Measurements from ENCODE around the gene KLF16.

Gene KLF16

GRCh38 chr19:1863638-1864479 is 480 bp upstream of the KLF16 start:
- Histone ChIP-seq H3K9me3 (ENCODE audit: low read length) (no peaks in the 10 kb centered on the region), H3K36me3 (ENCODE audit: insufficient read depth, low read length) (no peaks in the 10 kb centered on the region), H3K79me2 (ENCODE audit: insufficient read depth, low read length) (peaks cover 6% of the 10 kb centered on the region), H3K4me1 (ENCODE audit: insufficient read depth, low read length, severe bottlenecking) (peaks cover 28% of the 10 kb centered on the region), H2AFZ (ENCODE audit: low read length) (no peak overlapping the region), H3K27ac (ENCODE audit: low read depth, low read length, poor library complexity, severe bottlenecking) (peak overlapping the region; percentile 61), H4K20me1 (ENCODE audit: insufficient read depth, low read length) (no peaks in the 10 kb centered on the region), H3K9me2 (ENCODE audit: low read depth, low read length) (no peaks in the 10 kb centered on the region), H3F3A (ENCODE audit: insufficient read depth, low read length) (no peaks in the 10 kb centered on the region), H3K9ac (ENCODE audit: low read length) (peak overlapping the region; percentile 76), H3K4me2 (ENCODE audit: low read length) (peak overlapping the region; percentile 65), H3K27me3 (ENCODE audit: insufficient read depth, low read length) (peaks cover 6% of the 10 kb centered on the region; the same call in 1 of the 2 replicates), H3K4me3 (ENCODE audit: low read depth, low read length, poor library complexity, severe bottlenecking) (peak overlapping the region; percentile 65)
- TF ChIP-seq CTCF (IDR thresholded peaks at IDR 0.05; ENCODE audit: low read length) (no peak), EZH2 (IDR thresholded peaks at IDR 0.05; ENCODE audit: borderline replicate concordance, low read length) (no peak)

DNA sequence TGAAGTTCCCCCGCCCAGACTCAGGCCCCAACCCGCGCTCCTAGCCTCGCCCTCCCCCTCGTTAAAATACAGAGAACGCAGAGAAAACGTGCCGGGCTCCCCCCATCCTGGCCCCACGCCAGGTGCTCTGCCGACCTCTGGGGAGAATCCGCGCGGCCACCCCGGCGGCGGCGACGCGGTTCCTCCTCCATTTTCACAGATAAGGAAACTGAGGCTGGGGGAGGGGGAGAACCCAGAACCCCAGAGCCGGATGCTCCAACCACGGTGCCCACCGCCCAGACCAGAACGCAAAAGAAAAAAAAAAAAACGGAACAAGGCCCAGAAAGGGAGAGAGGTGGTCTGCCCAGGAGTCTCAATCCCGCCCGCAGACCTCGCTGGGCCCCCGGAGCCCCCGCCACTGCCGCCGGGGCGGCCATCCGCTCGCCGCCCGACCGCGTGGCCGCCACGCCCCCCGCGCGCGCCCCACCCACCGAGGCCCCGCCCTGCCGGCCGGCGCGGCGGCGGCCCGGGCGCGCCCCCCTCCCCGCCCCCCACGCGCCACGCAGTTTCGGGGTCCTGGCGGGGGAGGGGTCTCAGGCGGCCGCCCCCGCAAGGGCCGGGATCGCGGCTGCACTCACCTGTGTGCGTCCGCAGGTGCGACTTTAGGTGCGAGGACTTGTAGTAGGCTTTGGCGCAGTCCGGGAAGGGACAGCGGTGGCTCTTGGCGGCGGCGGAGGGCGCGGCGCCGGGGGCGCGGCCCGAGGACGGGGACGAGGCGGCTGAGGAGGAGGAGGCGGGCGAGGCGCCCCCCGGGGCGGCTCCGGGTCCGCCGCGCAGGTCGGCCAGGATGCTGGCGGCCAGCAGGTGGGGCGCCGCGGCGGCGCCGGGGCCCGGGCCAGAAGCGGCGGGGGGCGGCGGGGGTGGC is 703 bp downstream of the KLF16 start:
- Histone ChIP-seq H2AFZ (ENCODE audit: low read length) (no peak overlapping the region), H4K20me1 (ENCODE audit: insufficient read depth, low read length) (no peaks in the 10 kb centered on the region), H3K4me2 (ENCODE audit: low read length) (peak overlapping the region; percentile 77), H3K4me1 (ENCODE audit: insufficient read depth, low read length, severe bottlenecking) (peaks cover 34% of the 10 kb centered on the region), H3K27me3 (ENCODE audit: insufficient read depth, low read length) (peaks cover 6% of the 10 kb centered on the region; the same call in 1 of the 2 replicates), H3K79me2 (ENCODE audit: insufficient read depth, low read length) (peaks cover 6% of the 10 kb centered on the region), H3F3A (ENCODE audit: insufficient read depth, low read length) (no peaks in the 10 kb centered on the region), H3K4me3 (ENCODE audit: low read depth, low read length, poor library complexity, severe bottlenecking) (peak overlapping the region; percentile 69), H3K27ac (ENCODE audit: low read depth, low read length, poor library complexity, severe bottlenecking) (no peak overlapping the region), H3K9me2 (ENCODE audit: low read depth, low read length) (no peaks in the 10 kb centered on the region), H3K9ac (ENCODE audit: low read length) (peak overlapping the region; percentile 73), H3K36me3 (ENCODE audit: insufficient read depth, low read length) (no peaks in the 10 kb centered on the region), H3K9me3 (ENCODE audit: low read length) (no peaks in the 10 kb centered on the region)
- TF ChIP-seq CTCF (IDR thresholded peaks at IDR 0.05; ENCODE audit: low read length), result no peak
- no peak for TF ChIP-seq EZH2 (IDR thresholded peaks at IDR 0.05; ENCODE audit: borderline replicate concordance, low read length)

GRCh38 chr19:1862068-1862423 is 1.3 kb downstream of the KLF16 start:
- Histone ChIP-seq H3K79me2 (ENCODE audit: insufficient read depth, low read length) (peaks cover 6% of the 10 kb centered on the region), H4K20me1 (ENCODE audit: insufficient read depth, low read length) (no peaks in the 10 kb centered on the region), H3K4me1 (ENCODE audit: insufficient read depth, low read length, severe bottlenecking) (peaks cover 40% of the 10 kb centered on the region), H3K9me3 (ENCODE audit: low read length) (no peaks in the 10 kb centered on the region), H3K36me3 (ENCODE audit: insufficient read depth, low read length) (no peaks in the 10 kb centered on the region), H3F3A (ENCODE audit: insufficient read depth, low read length) (no peaks in the 10 kb centered on the region), H3K9me2 (ENCODE audit: low read depth, low read length) (no peaks in the 10 kb centered on the region), H3K27me3 (ENCODE audit: insufficient read depth, low read length) (peaks cover 6% of the 10 kb centered on the region; the same call in 1 of the 2 replicates), H3K27ac (ENCODE audit: low read depth, low read length, poor library complexity, severe bottlenecking) (no peak overlapping the region), H3K9ac (ENCODE audit: low read length) (peak overlapping the region; percentile 57), H3K4me2 (ENCODE audit: low read length) (peak overlapping the region; percentile 77), H2AFZ (ENCODE audit: low read length) (no peak overlapping the region), H3K4me3 (ENCODE audit: low read depth, low read length, poor library complexity, severe bottlenecking) (peak overlapping the region; percentile 69)
- TF ChIP-seq EZH2 (IDR thresholded peaks at IDR 0.05; ENCODE audit: borderline replicate concordance, low read length) (no peak), CTCF (IDR thresholded peaks at IDR 0.05; ENCODE audit: low read length) (no peak)

All from OCI-LY1 (cell line).